WTC11 (cell line): ENCODE measurements around the gene SUSD6.

Experiments used
- ATF1 ChIP-seq: sonication (generic); formaldehyde crosslinking; IDR thresholded peaks from 2 replicates; pipeline ENCODE4 v1.8.1; 2023; ENCODE audit warnings: mild to moderate bottlenecking, moderate library complexity, missing genetic modification reagents
- GABPB1 ChIP-seq: sonication (generic); formaldehyde crosslinking; IDR thresholded peaks from 2 replicates; pipeline ENCODE4 v1.8.1; 2023; ENCODE audit warnings: mild to moderate bottlenecking, missing genetic modification reagents
- IRF2 ChIP-seq: sonication (generic); formaldehyde crosslinking; IDR thresholded peaks from 2 replicates; pipeline ENCODE4 v1.8.0; 2022; ENCODE audit warnings: low read depth, missing genetic modification reagents, borderline replicate concordance
- TF ChIP-seq, protein P1 (sequence below): fragments of 200-600 bp; IDR thresholded peaks from 2 replicates; pipeline ENCODE4 v1.8.0; 2022; ENCODE audit warnings: antibody characterized with exemption
- TF ChIP-seq, protein P2 (sequence below): sonication (generic); formaldehyde crosslinking; conservative IDR thresholded peaks from 2 replicates; pipeline ENCODE4 v1.8.1; 2022; ENCODE audit warnings: mild to moderate bottlenecking, missing genetic modification reagents
- TF ChIP-seq, protein P3 (sequence below): sonication (generic); formaldehyde crosslinking; IDR thresholded peaks from 2 replicates; pipeline ENCODE4 v1.8.0; 2023; ENCODE audit warnings: missing genetic modification reagents, mild to moderate bottlenecking, borderline replicate concordance

DNA sequence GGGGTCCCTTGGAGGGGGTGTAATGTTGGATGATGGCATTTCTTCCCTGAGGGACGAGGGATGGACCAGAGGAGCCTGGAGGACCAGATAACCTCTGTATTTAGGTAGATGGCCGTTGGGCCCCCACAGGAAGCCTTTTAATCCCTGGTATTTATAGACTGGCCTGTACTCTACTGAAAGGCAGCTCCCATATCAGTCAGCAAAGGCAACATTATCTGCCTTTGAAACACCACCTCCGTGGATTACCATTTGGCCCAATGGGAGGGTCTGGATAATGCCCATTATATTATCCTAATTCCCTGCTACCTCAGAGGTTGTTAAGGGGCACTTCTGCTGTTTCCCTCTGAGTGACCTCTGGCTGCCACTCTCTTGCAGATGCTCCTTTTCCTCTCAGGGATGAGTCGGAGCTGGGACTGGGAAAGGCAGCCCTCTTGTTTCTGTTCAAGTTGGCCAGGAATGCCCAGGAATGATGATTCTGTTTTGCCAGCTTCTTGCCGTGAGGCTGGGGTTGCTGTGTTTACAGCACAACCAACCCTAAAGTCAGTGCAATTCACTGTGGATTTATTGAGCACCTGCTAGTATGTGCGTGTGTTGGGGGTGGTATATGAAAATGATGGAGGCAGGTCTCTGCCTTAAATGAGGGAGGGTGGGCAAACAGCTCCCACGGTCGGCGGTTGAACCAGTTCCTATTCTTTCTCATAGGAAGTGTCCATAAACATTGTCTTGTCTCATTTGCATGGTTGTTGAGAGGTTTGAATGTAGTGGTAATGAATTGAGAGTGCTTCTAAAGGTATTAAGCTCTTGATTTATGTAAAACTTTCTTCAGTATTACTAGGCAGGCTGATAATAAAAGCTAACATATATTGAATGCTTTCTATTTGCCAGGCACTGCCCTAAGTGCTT lies 18.1 kb downstream of the SUSD6 start:
- TF ChIP-seq, protein P1, sequence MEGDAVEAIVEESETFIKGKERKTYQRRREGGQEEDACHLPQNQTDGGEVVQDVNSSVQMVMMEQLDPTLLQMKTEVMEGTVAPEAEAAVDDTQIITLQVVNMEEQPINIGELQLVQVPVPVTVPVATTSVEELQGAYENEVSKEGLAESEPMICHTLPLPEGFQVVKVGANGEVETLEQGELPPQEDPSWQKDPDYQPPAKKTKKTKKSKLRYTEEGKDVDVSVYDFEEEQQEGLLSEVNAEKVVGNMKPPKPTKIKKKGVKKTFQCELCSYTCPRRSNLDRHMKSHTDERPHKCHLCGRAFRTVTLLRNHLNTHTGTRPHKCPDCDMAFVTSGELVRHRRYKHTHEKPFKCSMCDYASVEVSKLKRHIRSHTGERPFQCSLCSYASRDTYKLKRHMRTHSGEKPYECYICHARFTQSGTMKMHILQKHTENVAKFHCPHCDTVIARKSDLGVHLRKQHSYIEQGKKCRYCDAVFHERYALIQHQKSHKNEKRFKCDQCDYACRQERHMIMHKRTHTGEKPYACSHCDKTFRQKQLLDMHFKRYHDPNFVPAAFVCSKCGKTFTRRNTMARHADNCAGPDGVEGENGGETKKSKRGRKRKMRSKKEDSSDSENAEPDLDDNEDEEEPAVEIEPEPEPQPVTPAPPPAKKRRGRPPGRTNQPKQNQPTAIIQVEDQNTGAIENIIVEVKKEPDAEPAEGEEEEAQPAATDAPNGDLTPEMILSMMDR = no peak
- TF ChIP-seq, protein P2, sequence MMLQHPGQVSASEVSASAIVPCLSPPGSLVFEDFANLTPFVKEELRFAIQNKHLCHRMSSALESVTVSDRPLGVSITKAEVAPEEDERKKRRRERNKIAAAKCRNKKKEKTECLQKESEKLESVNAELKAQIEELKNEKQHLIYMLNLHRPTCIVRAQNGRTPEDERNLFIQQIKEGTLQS = no peak
- TF ChIP-seq ATF1 (CRISPR knock-in tag) (no peak), GABPB1 (CRISPR knock-in tag) (no peak), IRF2 (CRISPR knock-in tag) (no peak)
- TF ChIP-seq, protein P3, sequence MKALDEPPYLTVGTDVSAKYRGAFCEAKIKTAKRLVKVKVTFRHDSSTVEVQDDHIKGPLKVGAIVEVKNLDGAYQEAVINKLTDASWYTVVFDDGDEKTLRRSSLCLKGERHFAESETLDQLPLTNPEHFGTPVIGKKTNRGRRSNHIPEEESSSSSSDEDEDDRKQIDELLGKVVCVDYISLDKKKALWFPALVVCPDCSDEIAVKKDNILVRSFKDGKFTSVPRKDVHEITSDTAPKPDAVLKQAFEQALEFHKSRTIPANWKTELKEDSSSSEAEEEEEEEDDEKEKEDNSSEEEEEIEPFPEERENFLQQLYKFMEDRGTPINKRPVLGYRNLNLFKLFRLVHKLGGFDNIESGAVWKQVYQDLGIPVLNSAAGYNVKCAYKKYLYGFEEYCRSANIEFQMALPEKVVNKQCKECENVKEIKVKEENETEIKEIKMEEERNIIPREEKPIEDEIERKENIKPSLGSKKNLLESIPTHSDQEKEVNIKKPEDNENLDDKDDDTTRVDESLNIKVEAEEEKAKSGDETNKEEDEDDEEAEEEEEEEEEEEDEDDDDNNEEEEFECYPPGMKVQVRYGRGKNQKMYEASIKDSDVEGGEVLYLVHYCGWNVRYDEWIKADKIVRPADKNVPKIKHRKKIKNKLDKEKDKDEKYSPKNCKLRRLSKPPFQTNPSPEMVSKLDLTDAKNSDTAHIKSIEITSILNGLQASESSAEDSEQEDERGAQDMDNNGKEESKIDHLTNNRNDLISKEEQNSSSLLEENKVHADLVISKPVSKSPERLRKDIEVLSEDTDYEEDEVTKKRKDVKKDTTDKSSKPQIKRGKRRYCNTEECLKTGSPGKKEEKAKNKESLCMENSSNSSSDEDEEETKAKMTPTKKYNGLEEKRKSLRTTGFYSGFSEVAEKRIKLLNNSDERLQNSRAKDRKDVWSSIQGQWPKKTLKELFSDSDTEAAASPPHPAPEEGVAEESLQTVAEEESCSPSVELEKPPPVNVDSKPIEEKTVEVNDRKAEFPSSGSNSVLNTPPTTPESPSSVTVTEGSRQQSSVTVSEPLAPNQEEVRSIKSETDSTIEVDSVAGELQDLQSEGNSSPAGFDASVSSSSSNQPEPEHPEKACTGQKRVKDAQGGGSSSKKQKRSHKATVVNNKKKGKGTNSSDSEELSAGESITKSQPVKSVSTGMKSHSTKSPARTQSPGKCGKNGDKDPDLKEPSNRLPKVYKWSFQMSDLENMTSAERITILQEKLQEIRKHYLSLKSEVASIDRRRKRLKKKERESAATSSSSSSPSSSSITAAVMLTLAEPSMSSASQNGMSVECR (CRISPR knock-in tag) = no peak
